NCI-H2081 treated with DMSO at 0.1 percent for 48 hours (cell line): ENCODE results near the gene PXMP2.

Experiments
- DNase-seq: peaks from one replicate; lab custom pipeline; 2025; lab: John Stamatoyannopoulos, UW

Gene PXMP2

DNA sequence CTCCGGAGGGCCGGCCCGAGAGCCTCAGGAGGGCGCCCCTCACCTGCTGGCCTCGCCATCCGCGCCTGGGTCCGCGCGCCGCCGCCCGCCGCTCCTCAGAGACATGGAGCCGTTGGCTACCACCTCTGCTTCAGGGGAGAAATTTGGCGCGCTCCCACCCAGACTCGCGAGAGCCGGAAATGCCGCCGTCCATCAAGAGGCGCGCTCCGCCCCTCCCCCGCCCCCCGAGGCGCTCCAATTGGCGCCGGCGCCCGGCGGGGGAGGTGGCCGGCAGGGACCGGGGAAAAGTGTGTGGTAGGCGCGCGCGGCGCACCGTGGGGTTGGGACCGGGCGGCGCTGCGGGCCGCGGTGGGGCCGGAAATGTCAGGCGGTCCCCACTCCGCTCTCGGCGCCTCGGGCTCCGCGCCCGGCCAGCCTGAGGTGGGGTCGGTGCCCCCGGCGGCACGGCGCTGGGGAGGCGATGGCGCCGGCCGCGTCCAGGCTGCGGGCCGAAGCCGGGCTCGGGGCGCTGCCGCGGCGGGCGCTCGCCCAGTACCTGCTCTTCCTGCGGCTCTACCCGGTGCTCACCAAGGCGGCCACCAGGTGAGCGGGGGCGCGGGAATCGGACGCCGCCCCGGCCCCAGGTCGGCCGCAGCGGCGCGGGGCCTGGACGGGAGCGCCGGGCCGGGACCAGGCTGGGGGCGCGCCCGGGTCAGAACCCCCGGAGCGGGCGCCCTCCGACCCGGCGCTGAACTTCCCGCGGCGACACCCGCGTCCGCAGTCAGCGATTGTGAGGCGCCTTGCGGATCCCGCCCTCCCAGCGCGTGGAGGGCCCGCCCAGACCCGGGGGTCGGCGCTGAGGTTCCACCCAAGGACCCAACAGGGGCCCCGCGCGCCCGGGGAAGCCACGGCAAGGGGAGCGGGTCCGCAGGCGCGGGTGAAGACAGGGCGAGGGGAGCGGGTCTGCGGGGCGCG lies at the start of gene PXMP2, which contains the start of gene POLE:
TSS of gene PXMP2 (plus strand) at position 377 of the 954 bp plus-strand sequence. CDS start at position 461, 84 bp downstream.
TSS of gene POLE (minus strand) at position 132 of the 954 bp plus-strand sequence. CDS start at position 105, 27 bp downstream.
- peak; percentile 79 for DNase-seq

GRCh38 chr12:132637811-132638210 lies 49.6 kb upstream of the PXMP2 start:
- no peak for DNase-seq

GRCh38 chr12:132638541-132639408 lies 48.6 kb upstream of the PXMP2 start:
- no peak for DNase-seq

DNA sequence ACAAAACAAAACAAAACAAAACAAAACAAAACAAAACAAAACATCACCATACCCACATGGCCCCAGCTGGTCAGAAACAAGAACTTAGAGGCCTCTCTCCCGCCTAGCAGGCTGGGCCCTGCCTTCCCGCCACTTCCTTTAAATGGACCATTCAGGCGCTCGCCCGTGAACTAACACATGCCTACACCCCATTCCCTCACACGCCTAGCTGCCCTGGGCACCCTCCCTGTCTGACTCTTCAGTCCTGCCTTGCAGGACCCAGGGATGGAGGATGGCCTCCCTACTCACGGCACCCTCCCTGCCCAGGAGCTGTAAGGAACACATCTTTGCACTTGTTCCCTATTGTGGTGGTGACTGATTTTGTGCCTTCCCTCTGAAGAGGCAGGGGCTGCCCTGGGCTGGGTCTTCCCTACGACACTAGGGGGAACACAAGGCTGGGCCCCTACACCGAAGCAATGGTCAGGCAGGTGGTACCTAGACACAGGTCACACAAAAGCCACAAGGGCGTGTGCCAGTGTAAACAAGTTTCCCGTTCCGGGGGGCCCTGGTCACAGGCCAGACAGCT lies 47.3 kb upstream of the PXMP2 start:
- no peak for DNase-seq

GRCh38 chr12:132640936-132641335 lies 46.5 kb upstream of the PXMP2 start:
- DNase-seq: no peak

GRCh38 chr12:132641811-132642650 lies 45.4 kb upstream of the PXMP2 start:
- no peak for DNase-seq

DNA sequence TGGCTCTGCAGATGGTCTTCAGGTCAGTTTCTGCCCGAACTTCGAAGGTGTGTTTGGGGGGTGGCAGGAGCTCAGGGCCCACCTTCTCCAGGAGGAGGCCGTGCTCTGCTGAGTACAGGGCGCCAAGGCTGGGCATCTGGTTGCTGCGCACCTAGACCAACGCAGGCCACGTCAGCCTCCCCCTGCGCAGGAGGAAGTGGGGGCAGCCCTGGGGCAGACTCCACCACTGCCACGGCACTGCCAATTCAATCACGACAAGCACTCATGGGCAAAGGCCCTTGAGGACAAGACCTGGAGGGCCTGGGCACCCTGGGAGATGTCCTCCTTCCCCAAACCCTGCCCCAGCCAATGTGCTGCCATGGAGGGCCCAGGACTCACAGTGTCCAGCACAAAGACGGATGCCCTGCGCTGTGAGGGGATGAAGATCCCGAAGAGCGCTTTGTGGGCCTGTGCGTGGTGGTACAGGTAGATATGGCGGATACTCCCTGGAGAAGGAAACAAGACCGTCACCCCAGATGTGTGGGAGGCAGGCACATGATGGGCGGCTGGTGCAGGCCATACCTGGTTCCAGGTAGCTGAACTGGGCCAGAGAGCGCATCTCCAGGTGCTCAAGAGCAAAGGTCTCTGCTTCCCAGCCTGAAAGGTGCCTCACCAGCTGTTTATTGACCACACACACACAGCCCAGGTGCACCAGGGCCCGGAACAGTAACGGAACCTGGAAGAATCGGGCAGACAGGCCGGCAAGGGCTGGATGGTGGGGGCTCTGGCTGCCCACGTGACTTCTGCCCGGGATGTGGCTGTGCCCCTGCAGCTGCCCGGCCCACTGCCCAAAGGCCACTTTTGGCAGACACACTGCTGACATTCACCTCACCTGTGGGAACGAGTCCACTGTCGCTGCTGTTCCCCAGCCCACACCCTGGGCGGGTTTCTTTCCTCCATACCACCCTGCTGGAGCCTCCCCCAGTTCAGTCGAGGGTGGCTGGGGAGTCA lies 44.2 kb upstream of the PXMP2 start:
- DNase-seq: no peak

DNA sequence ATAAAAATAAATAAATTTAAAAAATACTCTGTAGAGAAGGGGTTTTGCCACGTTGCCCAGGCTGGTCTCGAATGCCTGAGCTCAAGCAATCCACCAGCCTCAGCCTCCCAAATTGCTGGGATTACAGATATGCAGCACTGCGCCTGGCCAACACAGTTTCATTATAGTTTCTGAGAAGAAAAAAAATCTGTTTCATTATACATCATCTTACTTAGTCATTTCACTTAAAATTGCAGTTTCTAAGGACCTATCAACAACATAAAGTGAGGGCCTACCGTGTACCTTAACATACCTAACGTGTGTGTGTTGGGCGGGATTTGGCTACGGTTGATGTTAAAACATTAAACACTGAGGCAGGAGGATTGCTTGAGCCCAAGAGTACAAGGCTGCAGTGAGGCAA lies 40.5 kb upstream of the PXMP2 start:
- DNase-seq: no peak

DNA sequence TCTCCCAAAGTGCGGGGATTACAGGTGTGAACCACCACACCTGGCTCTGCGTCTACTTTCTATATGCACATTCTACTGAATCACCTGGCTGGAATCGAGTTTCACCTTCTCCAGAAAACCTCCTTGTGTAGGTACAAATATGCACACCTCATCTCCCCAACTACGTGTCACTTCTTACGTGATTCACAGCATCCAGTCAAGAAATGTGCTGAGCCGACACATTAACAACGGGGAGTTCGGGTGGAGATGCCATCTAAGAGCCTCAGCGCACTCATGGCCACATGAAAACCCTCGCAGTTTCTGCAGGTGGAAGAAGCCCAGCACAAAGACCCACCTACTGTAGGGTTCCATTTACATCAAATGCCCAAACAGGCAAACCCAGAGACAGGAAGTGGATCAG lies 39.5 kb upstream of the PXMP2 start:
- DNase-seq: no peak

- no peak for DNase-seq
Observed at GRCh38 chr12:132648616-132649225, 38.7 kb upstream of the PXMP2 start.

DNA sequence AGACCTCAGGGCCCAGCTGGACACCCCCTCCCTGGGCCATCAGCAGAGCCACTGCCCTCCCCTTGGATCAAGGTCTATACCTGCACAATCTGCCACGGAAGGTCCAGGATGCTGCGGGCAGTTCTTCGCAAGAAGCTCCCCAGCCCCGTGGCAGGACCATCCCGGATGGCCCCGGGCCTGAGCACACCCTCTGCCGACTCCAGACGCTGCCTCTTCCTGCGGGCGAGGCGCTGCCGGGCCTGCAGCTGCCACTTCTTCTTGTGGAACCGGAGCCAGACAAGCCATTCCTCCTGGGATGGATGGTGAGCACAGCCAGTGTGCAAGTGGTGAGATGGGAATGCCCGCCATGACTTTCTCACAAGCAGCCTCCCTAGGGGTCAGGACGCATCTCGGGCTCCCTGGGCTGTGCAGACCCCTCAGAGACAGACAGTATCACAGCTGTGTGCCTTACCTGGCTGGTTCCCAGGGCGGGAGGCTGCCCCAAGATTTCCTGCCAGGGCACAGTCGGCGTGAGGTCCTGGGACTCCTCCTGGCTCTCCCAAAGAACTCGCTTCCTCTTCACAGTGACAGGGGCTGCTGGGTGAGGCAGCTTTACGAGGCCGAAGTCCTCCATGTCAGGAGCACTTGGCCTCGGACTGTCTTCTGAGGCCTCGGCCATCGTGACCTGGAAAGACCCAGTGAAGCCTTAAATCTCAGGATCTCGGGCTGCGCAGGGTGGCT lies 38.0 kb upstream of the PXMP2 start:
- DNase-seq: no peak

- DNase-seq: peak; percentile 5
Observed at GRCh38 chr12:132651444-132652100, 35.8 kb upstream of the PXMP2 start.

DNA sequence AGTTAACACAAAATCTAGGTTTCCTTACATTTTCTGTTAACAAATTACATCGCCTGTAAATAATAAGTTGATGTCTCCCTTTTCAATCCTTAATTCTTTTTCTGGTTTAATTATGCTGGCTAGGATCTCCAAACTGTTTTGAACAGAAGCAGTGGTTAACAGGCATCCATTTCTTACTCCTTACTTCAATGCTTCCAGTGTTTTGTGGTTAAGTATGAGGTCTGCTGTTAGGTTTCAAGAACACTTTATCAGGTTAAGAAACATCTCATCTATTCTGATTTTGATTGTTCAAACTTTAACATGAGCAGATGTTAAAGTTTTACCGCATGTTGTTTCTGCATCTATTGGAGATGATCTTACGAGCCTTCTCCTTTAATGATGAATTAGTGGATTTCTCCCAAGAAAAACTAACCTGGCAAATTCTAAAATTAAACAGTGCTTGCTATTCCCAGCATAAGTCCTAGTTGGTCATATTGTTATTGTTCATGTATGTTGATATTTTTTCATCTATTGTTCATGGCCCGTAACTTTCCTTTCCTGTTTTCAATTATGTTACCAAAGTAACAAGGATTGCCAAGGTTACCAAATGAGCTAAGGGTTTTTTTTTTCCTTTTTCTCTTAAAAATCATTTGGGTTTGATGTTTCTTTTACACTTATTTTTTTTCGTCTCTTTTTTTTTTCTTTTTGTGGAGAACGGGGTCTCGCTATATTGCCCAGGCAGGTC lies 33.7 kb upstream of the PXMP2 start:
- DNase-seq: no peak

- DNase-seq: no peak
Observed at GRCh38 chr12:132657004-132657727, 30.2 kb upstream of the PXMP2 start.

DNA sequence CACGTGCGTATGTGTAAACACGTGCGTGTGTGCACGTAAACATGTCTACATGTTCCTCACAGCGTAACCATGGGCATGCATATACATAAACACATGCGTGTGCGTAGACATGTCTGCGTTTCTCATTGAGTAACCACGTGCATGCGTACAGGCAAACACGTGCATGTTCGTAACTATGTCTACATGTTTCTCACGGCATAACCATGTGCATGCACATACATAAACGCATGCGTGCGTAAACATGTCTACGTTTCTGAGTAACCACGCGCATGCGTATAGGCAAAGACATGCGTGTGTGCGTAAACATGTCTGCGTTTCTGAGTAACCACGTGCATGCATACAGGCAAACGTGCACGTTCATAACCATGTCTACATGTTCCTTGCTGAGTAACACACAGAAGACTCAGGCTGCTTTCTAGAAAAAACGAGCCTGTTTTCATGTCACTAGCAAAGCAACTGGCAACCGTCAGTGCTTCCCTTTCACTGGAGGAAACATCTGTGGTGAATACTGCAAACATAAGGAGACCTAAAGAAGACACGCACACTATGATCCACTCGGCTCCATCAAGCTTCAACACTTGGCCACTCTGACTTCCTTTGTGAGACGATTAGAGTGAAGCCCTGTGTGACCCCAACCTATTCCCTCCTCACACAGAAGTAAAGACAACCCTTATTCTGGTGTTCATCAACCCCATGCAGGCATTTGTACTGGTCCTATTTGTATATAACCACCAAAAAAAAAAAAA lies 29.1 kb upstream of the PXMP2 start:
- no peak for DNase-seq

DNA sequence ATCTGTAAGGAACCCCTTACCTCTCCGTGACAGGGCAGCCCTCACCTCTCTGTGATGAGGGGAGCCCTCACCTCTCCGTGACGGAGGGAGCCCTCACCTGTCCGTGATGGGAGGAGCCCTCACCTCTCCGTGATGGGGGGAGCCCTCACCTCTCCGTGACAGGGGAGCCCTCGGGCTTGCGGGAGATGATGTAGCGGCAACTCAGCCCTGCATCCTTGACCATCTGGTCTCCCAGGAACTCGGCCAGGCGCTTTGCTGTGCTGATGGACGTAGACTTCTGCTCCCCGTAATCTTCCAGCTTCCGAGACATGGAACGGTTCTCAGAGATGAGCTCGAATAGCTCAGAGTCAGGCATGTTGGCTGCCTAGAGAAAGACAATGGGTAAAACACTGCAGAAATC lies 28.2 kb upstream of the PXMP2 start:
- no peak for DNase-seq
